ENCODE measurements around the gene DTX1.

DTX1 gene

DNA sequence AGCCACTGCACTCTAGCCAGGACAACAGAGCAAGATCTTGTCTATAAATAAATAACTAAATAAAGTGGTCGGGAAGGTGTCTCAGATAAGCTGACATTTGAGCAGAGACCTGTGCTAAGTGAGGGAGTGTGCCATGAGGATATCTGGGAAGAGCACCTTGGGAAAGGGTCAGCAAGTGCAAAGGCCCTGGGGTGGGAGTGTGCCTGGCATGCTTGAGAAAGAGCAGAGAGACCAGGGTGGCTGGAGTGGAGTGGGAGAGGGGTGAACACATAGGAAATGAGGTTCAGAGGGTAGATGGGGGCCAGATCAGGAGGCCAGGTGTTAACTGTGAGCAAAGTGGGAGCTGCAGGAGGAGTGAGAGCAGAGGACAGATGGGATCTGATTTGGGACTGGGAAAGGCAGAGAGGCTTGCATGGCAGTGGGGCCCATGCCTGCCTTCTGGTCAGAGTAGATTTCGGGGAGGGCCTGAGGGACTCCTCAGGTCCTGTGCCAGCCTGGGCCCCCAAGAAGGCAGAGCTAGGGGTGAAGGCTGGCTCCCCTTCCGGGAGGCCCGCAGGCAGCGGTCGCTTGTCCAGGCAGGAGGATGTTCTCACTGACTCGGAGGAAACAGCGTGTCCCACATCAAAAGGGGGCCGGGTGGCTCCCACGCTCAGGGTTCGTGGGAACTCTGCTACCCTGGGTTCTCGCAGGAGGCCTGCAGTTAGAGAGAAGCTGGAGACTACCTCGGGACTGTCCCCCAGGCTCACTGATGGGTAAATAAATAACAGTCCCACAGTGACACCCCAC lies 32.6 kb downstream of the DTX1 start:
- TF ChIP-seq GATA3 (IDR thresholded peaks at IDR 0.05; ENCODE audit: low read depth, low read length) (no peak), GATA2 (IDR thresholded peaks at IDR 0.05; ENCODE audit: low read depth, low read length) (no peak)

- TF ChIP-seq GATA2 (IDR thresholded peaks at IDR 0.05; ENCODE audit: low read depth, low read length), result no peak
- TF ChIP-seq GATA3 (IDR thresholded peaks at IDR 0.05; ENCODE audit: low read depth, low read length), result no peak
Measured at GRCh38 chr12:113089839-113090238, 33.3 kb downstream of the DTX1 start.

GRCh38 chr12:113090740-113091139 lies 34.2 kb downstream of the DTX1 start:
- TF ChIP-seq GATA3 (IDR thresholded peaks at IDR 0.05; ENCODE audit: low read depth, low read length) (no peak), GATA2 (IDR thresholded peaks at IDR 0.05; ENCODE audit: low read depth, low read length) (no peak)

DNA sequence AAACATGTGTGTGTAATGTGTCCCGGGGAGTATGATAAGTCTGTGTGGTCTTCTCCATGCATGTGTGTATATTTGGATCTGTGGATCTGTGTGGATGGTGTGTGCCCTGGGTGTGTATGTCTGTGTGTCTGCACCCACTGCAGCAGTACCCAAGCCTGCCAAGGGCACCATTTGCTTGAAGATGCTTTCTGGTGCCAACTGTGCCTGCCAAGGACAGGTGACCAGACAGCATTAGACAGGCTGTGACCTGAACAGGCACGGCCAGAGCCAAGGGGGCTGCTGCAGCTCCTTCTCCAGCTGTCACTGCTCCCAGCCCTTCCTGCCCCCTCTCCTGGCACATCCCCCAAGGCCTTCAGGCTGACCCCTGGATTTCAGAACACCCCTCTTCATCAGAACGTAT lies 35.0 kb downstream of the DTX1 start:
- TF ChIP-seq GATA3 (IDR thresholded peaks at IDR 0.05; ENCODE audit: low read depth, low read length) (no peak), GATA2 (IDR thresholded peaks at IDR 0.05; ENCODE audit: low read depth, low read length) (no peak)

DNA sequence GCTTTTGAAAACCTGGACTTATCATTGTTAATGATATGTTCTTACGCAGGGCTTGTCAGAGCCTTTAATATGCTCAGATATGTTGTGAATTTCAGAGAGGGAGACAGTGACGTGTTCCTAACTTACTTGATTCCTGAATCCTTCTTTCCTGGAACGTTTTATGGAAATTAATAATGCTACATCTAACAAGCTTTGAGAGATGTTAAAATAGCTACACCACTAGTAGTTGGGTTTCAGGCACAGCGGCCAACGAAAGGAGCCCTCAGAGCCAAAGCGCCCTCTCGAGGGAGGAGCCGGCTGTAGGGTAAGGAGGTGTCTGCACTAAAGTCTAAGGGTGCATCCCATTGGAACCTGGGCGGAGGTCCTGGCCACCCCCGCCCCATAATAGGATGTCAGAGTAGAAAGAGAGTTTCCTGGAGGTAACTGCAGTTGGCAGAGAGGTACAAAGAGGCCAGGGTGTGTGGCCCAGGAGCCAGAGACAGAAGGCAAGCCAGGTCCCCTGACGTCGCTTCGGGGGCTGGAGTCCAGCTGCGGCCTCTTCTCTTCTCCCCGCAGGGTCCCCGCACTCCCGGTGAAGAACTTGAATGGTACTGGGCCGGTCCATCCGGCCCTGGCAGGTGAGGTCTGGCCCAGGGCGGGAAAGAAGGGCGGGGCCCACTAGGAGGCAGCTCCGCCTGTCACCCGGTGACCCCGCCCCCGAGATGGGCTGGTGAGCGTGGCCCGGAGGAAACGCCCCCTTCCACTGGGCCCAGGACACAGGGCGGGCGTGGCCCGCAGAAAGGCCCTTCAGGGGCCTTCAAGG lies 36.3 kb downstream of the DTX1 start:
- TF ChIP-seq GATA3 (IDR thresholded peaks at IDR 0.05; ENCODE audit: low read depth, low read length), result no peak
- TF ChIP-seq GATA2 (IDR thresholded peaks at IDR 0.05; ENCODE audit: low read depth, low read length), result no peak

GRCh38 chr12:113093409-113094101 lies 37.0 kb downstream of the DTX1 start:
- TF ChIP-seq GATA3 (IDR thresholded peaks at IDR 0.05; ENCODE audit: low read depth, low read length) (no peak), GATA2 (IDR thresholded peaks at IDR 0.05; ENCODE audit: low read depth, low read length) (no peak)

- TF ChIP-seq GATA2 (IDR thresholded peaks at IDR 0.05; ENCODE audit: low read depth, low read length) (no peak), GATA3 (IDR thresholded peaks at IDR 0.05; ENCODE audit: low read depth, low read length) (no peak)
Measured at GRCh38 chr12:113094738-113095137, 38.2 kb downstream of the DTX1 start.

DNA sequence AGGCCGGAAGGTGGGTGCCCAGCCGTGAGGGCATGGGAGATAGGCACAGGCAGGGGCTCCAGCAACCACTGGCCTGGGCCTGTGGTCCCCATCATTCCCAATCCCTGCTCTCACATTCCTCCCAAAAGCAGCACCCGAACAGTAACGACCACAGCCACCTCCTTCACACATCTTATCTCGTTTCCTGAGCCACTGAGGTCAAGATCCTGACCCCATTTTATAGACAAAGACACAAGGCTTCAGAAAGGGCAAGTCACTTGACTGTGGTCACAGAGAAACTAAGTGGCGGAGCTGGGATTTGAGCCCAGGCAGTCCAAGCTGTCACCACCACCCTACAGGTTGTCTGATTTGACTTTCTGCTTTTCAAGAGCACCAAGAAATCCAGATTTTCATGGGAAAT lies 38.9 kb downstream of the DTX1 start:
- TF ChIP-seq GATA2 (IDR thresholded peaks at IDR 0.05; ENCODE audit: low read depth, low read length) (no peak), GATA3 (IDR thresholded peaks at IDR 0.05; ENCODE audit: low read depth, low read length) (no peak)

DNA sequence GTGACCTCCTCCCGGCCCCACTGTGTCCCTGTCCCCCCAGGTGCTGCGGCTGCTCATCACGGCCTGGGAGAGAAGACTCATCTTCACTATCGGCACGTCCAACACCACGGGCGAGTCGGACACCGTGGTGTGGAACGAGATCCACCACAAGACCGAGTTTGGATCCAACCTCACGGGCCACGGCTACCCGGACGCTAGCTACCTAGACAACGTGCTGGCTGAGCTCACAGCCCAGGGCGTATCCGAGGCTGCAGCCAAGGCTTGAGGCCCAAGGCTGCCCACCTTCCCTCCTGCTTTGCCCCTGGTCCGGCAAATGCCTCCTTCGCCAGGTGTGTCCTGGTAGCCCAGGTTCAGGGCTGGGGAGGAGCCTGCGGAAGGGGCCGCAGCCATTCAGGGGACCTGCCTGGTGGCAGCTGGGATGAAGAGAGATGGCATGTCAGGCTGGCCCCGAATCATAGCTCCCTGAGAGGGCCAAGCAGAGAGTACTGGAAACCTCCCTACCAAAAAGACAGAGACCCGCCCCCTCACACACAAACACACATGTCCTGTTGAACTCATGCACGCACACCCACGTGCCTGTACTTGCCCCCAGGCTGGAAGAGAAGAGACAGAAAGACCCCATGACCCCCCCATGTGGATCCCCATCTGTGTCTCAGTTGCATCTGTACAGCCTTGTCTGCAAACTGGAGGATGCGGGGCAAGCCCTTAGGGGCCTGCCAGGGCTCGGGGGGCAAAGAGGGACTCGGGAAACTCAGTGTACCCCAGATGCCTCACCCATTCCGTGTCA lies 40.3 kb downstream of the DTX1 start:
- TF ChIP-seq GATA3 (IDR thresholded peaks at IDR 0.05; ENCODE audit: low read depth, low read length) (no peak), GATA2 (IDR thresholded peaks at IDR 0.05; ENCODE audit: low read depth, low read length) (no peak)

GRCh38 chr12:113097716-113098440 lies 41.3 kb downstream of the DTX1 start:
- no peak for TF ChIP-seq GATA3 (IDR thresholded peaks at IDR 0.05; ENCODE audit: low read depth, low read length)
- no peak for TF ChIP-seq GATA2 (IDR thresholded peaks at IDR 0.05; ENCODE audit: low read depth, low read length)

GRCh38 chr12:113098441-113099028 lies 42.0 kb downstream of the DTX1 start:
- TF ChIP-seq GATA2 (IDR thresholded peaks at IDR 0.05; ENCODE audit: low read depth, low read length) (no peak), GATA3 (IDR thresholded peaks at IDR 0.05; ENCODE audit: low read depth, low read length) (no peak)

- TF ChIP-seq GATA3 (IDR thresholded peaks at IDR 0.05; ENCODE audit: low read depth, low read length), result no peak
- TF ChIP-seq GATA2 (IDR thresholded peaks at IDR 0.05; ENCODE audit: low read depth, low read length), result no peak
Measured at GRCh38 chr12:113099364-113099763, 42.8 kb downstream of the DTX1 start.

- TF ChIP-seq GATA3 (IDR thresholded peaks at IDR 0.05; ENCODE audit: low read depth, low read length) (no peak), GATA2 (IDR thresholded peaks at IDR 0.05; ENCODE audit: low read depth, low read length) (no peak)
Measured at GRCh38 chr12:113099764-113100163, 43.2 kb downstream of the DTX1 start.

Measured in SH-SY5Y (cell line).